Measurements from ENCODE around the gene TRIM40.
"Not testable (repeated sequence)": the region's sequence is repeated elsewhere in the genome, so short reads cannot be mapped to it uniquely, and the experiment has no call there.

The TRIM40 gene

GRCh38 chr6:30162265-30163089 lies 26.5 kb downstream of the TRIM40 start:
- no peak for DNase-seq (ENCODE audit: extremely low read depth in 1 of 2, low read depth in 1 of 2)

- DNase-seq (ENCODE audit: extremely low read depth in 1 of 2, low read depth in 1 of 2) = no peak
Measured at GRCh38 chr6:30163090-30163917, 27.4 kb downstream of the TRIM40 start, which contains the start of gene TRIM15. TRIM15 (plus strand) TSS chr6:30163546; CDS start chr6:30163685, 139 bp downstream.

GRCh38 chr6:30163918-30164654 lies 28.1 kb downstream of the TRIM40 start:
- DNase-seq (ENCODE audit: extremely low read depth in 1 of 2, low read depth in 1 of 2) = no peak

GRCh38 chr6:30164714-30165113 lies 28.8 kb downstream of the TRIM40 start:
- DNase-seq (ENCODE audit: extremely low read depth in 1 of 2, low read depth in 1 of 2) = no peak

- DNase-seq (ENCODE audit: extremely low read depth in 1 of 2, low read depth in 1 of 2) = not testable (repeated sequence)
Measured at GRCh38 chr6:30165238-30165637, 29.3 kb downstream of the TRIM40 start.

GRCh38 chr6:30167101-30167500 lies 31.2 kb downstream of the TRIM40 start:
- no peak for DNase-seq (ENCODE audit: extremely low read depth in 1 of 2, low read depth in 1 of 2)

GRCh38 chr6:30168741-30169140 lies 32.8 kb downstream of the TRIM40 start:
- DNase-seq (ENCODE audit: extremely low read depth in 1 of 2, low read depth in 1 of 2) = no peak

- no peak for DNase-seq (ENCODE audit: extremely low read depth in 1 of 2, low read depth in 1 of 2)
Measured at GRCh38 chr6:30169658-30170614, 34.0 kb downstream of the TRIM40 start.

- no peak for DNase-seq (ENCODE audit: extremely low read depth in 1 of 2, low read depth in 1 of 2)
Measured at GRCh38 chr6:30171677-30172471, 35.9 kb downstream of the TRIM40 start.

GRCh38 chr6:30172681-30173080 lies 36.7 kb downstream of the TRIM40 start:
- no peak for DNase-seq (ENCODE audit: extremely low read depth in 1 of 2, low read depth in 1 of 2)

- DNase-seq (ENCODE audit: extremely low read depth in 1 of 2, low read depth in 1 of 2) = no peak
Measured at GRCh38 chr6:30175765-30176164, 39.8 kb downstream of the TRIM40 start.

GRCh38 chr6:30178837-30179236 lies 42.9 kb downstream of the TRIM40 start:
- no peak for DNase-seq (ENCODE audit: extremely low read depth in 1 of 2, low read depth in 1 of 2)

GRCh38 chr6:30180145-30180544 lies 44.2 kb downstream of the TRIM40 start:
- no peak for DNase-seq (ENCODE audit: extremely low read depth in 1 of 2, low read depth in 1 of 2)

GRCh38 chr6:30184417-30185031 lies 48.6 kb downstream of the TRIM40 start:
- no peak for DNase-seq (ENCODE audit: extremely low read depth in 1 of 2, low read depth in 1 of 2)

GRCh38 chr6:30185846-30186484 lies 50.0 kb downstream of the TRIM40 start:
- DNase-seq (ENCODE audit: extremely low read depth in 1 of 2, low read depth in 1 of 2) = no peak

GRCh38 chr6:30188541-30188940 lies 52.6 kb downstream of the TRIM40 start:
- no peak for DNase-seq (ENCODE audit: extremely low read depth in 1 of 2, low read depth in 1 of 2)

GRCh38 chr6:30192076-30192475 lies 56.1 kb downstream of the TRIM40 start:
- DNase-seq (ENCODE audit: extremely low read depth in 1 of 2, low read depth in 1 of 2) = no peak

All from activated CD8-positive, alpha-beta memory T cell treated with anti-CD3 and anti-CD28 coated beads for 1 hour (primary cell).